ENCODE measurements around the gene STIM1. TPM values are rescaled to one million over a fixed set of nuclear protein-coding genes. Genes with fewer than 3 reads are reported as not detected.

STIM1 gene
- total and polyA plus RNA-seq, 10 of the 15 experiments (the other 5 are each of a cell fraction or from before 2014, with no cell fraction given), result 8.6 to 57.7 (median 29.3) TPM

GRCh38 chr11:3879967-3880542 is 24.6 kb downstream of the STIM1 start (continued):
- no peak for TF ChIP-seq ELK1 (IDR thresholded peaks at IDR 0.05; ENCODE audit: low read depth, low read length)
- peak; percentile 16; the same call in 1 of the 2 replicates for TF ChIP-seq SMARCA5 (IDR thresholded peaks at IDR 0.05)
- TF ChIP-seq EZH2 (IDR thresholded peaks at IDR 0.05; ENCODE audit: borderline replicate concordance, control insufficient read depth, low read depth, low read length), result no peak

- CTCF ChIA-PET, result interaction anchor here (0.8 to 37.4 kb wide), 7 partner anchors 9 to 192 kb away, joined by 3 to 1047 read pairs (median 7); partner anchors contain the start of genes RHOG and STIM1
- in situ Hi-C loops (cut with MboI), result no loop called here
- no TSS peak for BruUV-seq (replicated peaks)
- FAIRE-seq (peak; percentile 18), DNase-seq (ENCODE audit: low read depth, low spot score) (no peak), ATAC-seq (peak; percentile 70)
- peaks cover 92% of the 10 kb centered on the region for H3K79me2 ChIP-seq (ENCODE audit: control insufficient read depth, insufficient read depth, low read length)
- peak overlapping the region; percentile 93 for H3K4me2 ChIP-seq (ENCODE audit: control insufficient read depth, insufficient read depth)
- RAD21 ChIA-PET (ENCODE audit: unreplicated experiment), result interaction anchor here (0.7 to 16.8 kb wide), 16 partner anchors 8 to 208 kb away, joined by 3 to 253 read pairs (median 6); partner anchors contain the start of genes RHOG and STIM1
- no peaks in the 10 kb centered on the region; the same call in 2 of the 3 replicates for H3K9me3 ChIP-seq (replicated peaks; ENCODE audit: control insufficient read depth, insufficient read depth, low read length)
- POLR2A ChIA-PET, result interaction anchor here (0.6 to 18.1 kb wide), 15 partner anchors 8 to 1479 kb away, joined by 3 to 405 read pairs (median 6); partner anchors contain the start of genes RHOG and STIM1
- H4K20me1 ChIP-seq (ENCODE audit: control insufficient read depth, insufficient read depth), result no peaks in the 10 kb centered on the region
- H3K4me3 ChIP-seq, result peak overlapping the region; percentile 46
- intact Hi-C loops (cut with micrococcal nuclease; ENCODE audit: unreplicated experiment), result no loop called here
- peak overlapping the region; percentile 45 for H3K9ac ChIP-seq (ENCODE audit: control insufficient read depth, insufficient read depth, low read length)
- 3% methylated on average over 3 of the region's 3 CpGs for WGBS (ENCODE audit: insufficient coverage, insufficient replicate concordance, low lambda C conversion rate, missing lambda C conversion rate)
- SMC1A ChIA-PET (ENCODE audit: uncharacterized antibody, unreplicated experiment), result interaction anchor here (0.7 to 23.8 kb wide), 18 partner anchors 9 to 193 kb away, joined by 3 to 633 read pairs (median 4); partner anchors contain the start of gene STIM1
- peaks cover 65% of the 10 kb centered on the region for H3K4me1 ChIP-seq (ENCODE audit: control insufficient read depth, insufficient read depth, low read length)
- H3K36me3 ChIP-seq (ENCODE audit: control insufficient read depth in 2 of 2, insufficient read depth in 2 of 2, low read length in 1 of 2), result peaks cover 0 to 3% of the 10 kb centered on the region in 2 experiments; a peak in 1 of 4 replicates
- H3K27ac ChIP-seq (ENCODE audit: control insufficient read depth, insufficient read depth), result peak overlapping the region; percentile 83
- H3K27me3 ChIP-seq (replicated peaks in 1 of 2; ENCODE audit: control insufficient read depth in 2 of 2, insufficient read depth in 2 of 2, low read length in 1 of 2), result no peaks in the 10 kb centered on the region
- H2AFZ ChIP-seq (ENCODE audit: control insufficient read depth, low read depth, low read length), result no peak overlapping the region; the same call in 1 of the 2 replicates
- TF ChIP-seq DPF2 (IDR thresholded peaks at IDR 0.05) (peak; percentile 14; the same call in 1 of the 2 replicates), POLR2A (IDR thresholded peaks at IDR 0.05; ENCODE audit: low read depth, low read length) (0 out of 2 replicates have a peak, but pooled peaks have one; percentile 19), IKZF1 (conservative IDR thresholded peaks at IDR 0.05) (peak; percentile 66), IRF3 (IDR thresholded peaks at IDR 0.05) (no peak), NBN (IDR thresholded peaks at IDR 0.05) (no peak), ZBTB33 (IDR thresholded peaks at IDR 0.05) (no peak), KLF5 (IDR thresholded peaks at IDR 0.05; ENCODE audit: partially characterized antibody) (no peak), HDGF (IDR thresholded peaks at IDR 0.05) (no peak), SP1 (IDR thresholded peaks at IDR 0.05; ENCODE audit: low read depth, low read length) (no peak), MTA3 (IDR thresholded peaks at IDR 0.05; ENCODE audit: borderline replicate concordance, low read length) (0 out of 2 replicates have a peak, but pooled peaks have one; percentile 10), BCL11A (IDR thresholded peaks at IDR 0.05; ENCODE audit: low read depth, low read length) (no peak), HDAC6 (IDR thresholded peaks at IDR 0.05; ENCODE audit: unreplicated experiment) (no peak), ASH2L (IDR thresholded peaks at IDR 0.05; ENCODE audit: borderline replicate concordance, low read depth) (no peak), MEF2B (IDR thresholded peaks at IDR 0.05; ENCODE audit: partially characterized antibody, poor library complexity, severe bottlenecking) (peak; percentile 11), CREM (IDR thresholded peaks at IDR 0.05; ENCODE audit: low read depth) (peak; percentile 47; the same call in 1 of the 2 replicates), NFIC (IDR thresholded peaks at IDR 0.05; ENCODE audit: low read depth, low read length) (peak; percentile 56; the same call in 1 of the 2 replicates), CHD1 (IDR thresholded peaks at IDR 0.05; ENCODE audit: low read depth, low read length) (no peak)
These were observed 25.3 kb downstream of the STIM1 start for GRCh38 chr11:3880724-3881123.

Data from GM12878 (cell line).